ENCODE measurements around the gene KDM4D. TPM values are rescaled to one million over a fixed set of nuclear protein-coding genes. Genes with fewer than 3 reads are reported as not detected.

The KDM4D gene
- total and polyA plus RNA-seq, 9 donors = 1.0 to 1.6 (median 1.3) TPM

GRCh38 chr11:94958121-94958696 is 15.3 kb upstream of the KDM4D start:
- peaks cover 2% of the 10 kb centered on the region for H3K4me1 ChIP-seq (ENCODE audit: control insufficient read depth, insufficient read depth, low read length)
- H3K27ac ChIP-seq (ENCODE audit: low read length) = no peak overlapping the region
- peak; percentile 77 for DNase-seq
- H3K27me3 ChIP-seq (ENCODE audit: control insufficient read depth, insufficient read depth, low read length) = no peaks in the 10 kb centered on the region
- no peaks in the 10 kb centered on the region for H3K9me3 ChIP-seq (replicated peaks; ENCODE audit: control insufficient read depth, low read depth, low read length)
- H3K4me3 ChIP-seq (ENCODE audit: low read length) = no peak overlapping the region
- no CpG with 5 or more reads among the region's 2 CpGs for WGBS (ENCODE audit: insufficient coverage)
- peaks cover 23% of the 10 kb centered on the region for H3K36me3 ChIP-seq (ENCODE audit: control insufficient read depth, insufficient read depth, low read length)

- Histone ChIP-seq H3K4me3 (ENCODE audit: low read length) (no peak overlapping the region), H3K9me3 (replicated peaks; ENCODE audit: control insufficient read depth, low read depth, low read length) (no peaks in the 10 kb centered on the region), H3K27me3 (ENCODE audit: control insufficient read depth, insufficient read depth, low read length) (no peaks in the 10 kb centered on the region), H3K4me1 (ENCODE audit: control insufficient read depth, insufficient read depth, low read length) (peaks cover 2% of the 10 kb centered on the region), H3K27ac (ENCODE audit: low read length) (no peak overlapping the region), H3K36me3 (ENCODE audit: control insufficient read depth, insufficient read depth, low read length) (peaks cover 25% of the 10 kb centered on the region)
- WGBS (ENCODE audit: insufficient coverage) = 100% methylated on average over 1 of the region's 2 CpGs
- no peak for DNase-seq
Observed at GRCh38 chr11:94959179-94959578, 14.3 kb upstream of the KDM4D start.

- no peaks in the 10 kb centered on the region for H3K27me3 ChIP-seq (ENCODE audit: control insufficient read depth, insufficient read depth, low read length)
- no peak for DNase-seq
- H3K4me3 ChIP-seq (ENCODE audit: low read length) = no peak overlapping the region
- H3K4me1 ChIP-seq (ENCODE audit: control insufficient read depth, insufficient read depth, low read length) = peaks cover 2% of the 10 kb centered on the region
- WGBS (ENCODE audit: insufficient coverage) = no CpG with 5 or more reads among the region's 2 CpGs
- H3K36me3 ChIP-seq (ENCODE audit: control insufficient read depth, insufficient read depth, low read length) = peaks cover 38% of the 10 kb centered on the region
- no peak overlapping the region for H3K27ac ChIP-seq (ENCODE audit: low read length)
- no peaks in the 10 kb centered on the region for H3K9me3 ChIP-seq (replicated peaks; ENCODE audit: control insufficient read depth, low read depth, low read length)
Observed at GRCh38 chr11:94960488-94960887, 13.0 kb upstream of the KDM4D start.

GRCh38 chr11:94961255-94961654 is 12.3 kb upstream of the KDM4D start:
- H3K4me3 ChIP-seq (ENCODE audit: low read length) = no peak overlapping the region
- no peak overlapping the region for H3K27ac ChIP-seq (ENCODE audit: low read length)
- WGBS (ENCODE audit: insufficient coverage) = no CpG with 5 or more reads among the region's 1 CpG
- H3K36me3 ChIP-seq (ENCODE audit: control insufficient read depth, insufficient read depth, low read length) = peaks cover 45% of the 10 kb centered on the region
- DNase-seq = no peak
- H3K27me3 ChIP-seq (ENCODE audit: control insufficient read depth, insufficient read depth, low read length) = no peaks in the 10 kb centered on the region
- no peaks in the 10 kb centered on the region for H3K9me3 ChIP-seq (replicated peaks; ENCODE audit: control insufficient read depth, low read depth, low read length)
- H3K4me1 ChIP-seq (ENCODE audit: control insufficient read depth, insufficient read depth, low read length) = peaks cover 2% of the 10 kb centered on the region

- Histone ChIP-seq H3K27me3 (ENCODE audit: control insufficient read depth, insufficient read depth, low read length) (no peaks in the 10 kb centered on the region), H3K27ac (ENCODE audit: low read length) (no peak overlapping the region), H3K36me3 (ENCODE audit: control insufficient read depth, insufficient read depth, low read length) (peaks cover 47% of the 10 kb centered on the region), H3K4me1 (ENCODE audit: control insufficient read depth, insufficient read depth, low read length) (no peaks in the 10 kb centered on the region), H3K9me3 (replicated peaks; ENCODE audit: control insufficient read depth, low read depth, low read length) (no peaks in the 10 kb centered on the region), H3K4me3 (ENCODE audit: low read length) (no peak overlapping the region)
- no CpG with 5 or more reads among the region's 4 CpGs for WGBS (ENCODE audit: insufficient coverage)
- DNase-seq = no peak
Observed at GRCh38 chr11:94964934-94965333, 8.6 kb upstream of the KDM4D start.

GRCh38 chr11:94968334-94968958 is 5.1 kb upstream of the KDM4D start:
- H3K36me3 ChIP-seq (ENCODE audit: control insufficient read depth, insufficient read depth, low read length) = peaks cover 42% of the 10 kb centered on the region

GRCh38 chr11:94972700-94973098 is 810 bp upstream of the KDM4D start:
- Histone ChIP-seq H3K27ac (ENCODE audit: low read length) (no peak overlapping the region), H3K27me3 (ENCODE audit: control insufficient read depth, insufficient read depth, low read length) (no peaks in the 10 kb centered on the region), H3K4me1 (ENCODE audit: control insufficient read depth, insufficient read depth, low read length) (no peaks in the 10 kb centered on the region), H3K9me3 (replicated peaks; ENCODE audit: control insufficient read depth, low read depth, low read length) (no peaks in the 10 kb centered on the region), H3K4me3 (ENCODE audit: low read length) (peak overlapping the region; percentile 94), H3K36me3 (ENCODE audit: control insufficient read depth, insufficient read depth, low read length) (peaks cover 20% of the 10 kb centered on the region)
- DNase-seq = peak; percentile 5
- no CpG with 5 or more reads among the region's 5 CpGs for WGBS (ENCODE audit: insufficient coverage)

More at GRCh38 chr11:94968334-94968958, 5.1 kb upstream of the KDM4D start:
- no peaks in the 10 kb centered on the region for H3K4me1 ChIP-seq (ENCODE audit: control insufficient read depth, insufficient read depth, low read length)
- DNase-seq = peak; percentile 39
- no CpG with 5 or more reads among the region's 1 CpG for WGBS (ENCODE audit: insufficient coverage)
- H3K27me3 ChIP-seq (ENCODE audit: control insufficient read depth, insufficient read depth, low read length) = no peaks in the 10 kb centered on the region
- no peak overlapping the region for H3K27ac ChIP-seq (ENCODE audit: low read length)
- no peaks in the 10 kb centered on the region for H3K9me3 ChIP-seq (replicated peaks; ENCODE audit: control insufficient read depth, low read depth, low read length)
- no peak overlapping the region for H3K4me3 ChIP-seq (ENCODE audit: low read length)

- peak overlapping the region; percentile 93 for H3K27ac ChIP-seq (ENCODE audit: low read length)
- H3K4me3 ChIP-seq (ENCODE audit: low read length) = peak overlapping the region; percentile 94
- peaks cover 9% of the 10 kb centered on the region for H3K36me3 ChIP-seq (ENCODE audit: control insufficient read depth, insufficient read depth, low read length)
- no peaks in the 10 kb centered on the region for H3K9me3 ChIP-seq (replicated peaks; ENCODE audit: control insufficient read depth, low read depth, low read length)
- DNase-seq = peak; percentile 8
- no peaks in the 10 kb centered on the region for H3K27me3 ChIP-seq (ENCODE audit: control insufficient read depth, insufficient read depth, low read length)
- WGBS (ENCODE audit: insufficient coverage) = no CpG with 5 or more reads among the region's 6 CpGs
- H3K4me1 ChIP-seq (ENCODE audit: control insufficient read depth, insufficient read depth, low read length) = no peaks in the 10 kb centered on the region
Observed at GRCh38 chr11:94974178-94974577, 669 bp downstream of the KDM4D start.

- Histone ChIP-seq H3K4me1 (ENCODE audit: control insufficient read depth, insufficient read depth, low read length) (no peaks in the 10 kb centered on the region), H3K27me3 (ENCODE audit: control insufficient read depth, insufficient read depth, low read length) (no peaks in the 10 kb centered on the region), H3K36me3 (ENCODE audit: control insufficient read depth, insufficient read depth, low read length) (peaks cover 5% of the 10 kb centered on the region), H3K27ac (ENCODE audit: low read length) (no peak overlapping the region), H3K9me3 (replicated peaks; ENCODE audit: control insufficient read depth, low read depth, low read length) (no peaks in the 10 kb centered on the region), H3K4me3 (ENCODE audit: low read length) (no peak overlapping the region)
- DNase-seq = no peak
- WGBS (ENCODE audit: insufficient coverage) = no CpG with 5 or more reads among the region's 1 CpG
Observed at GRCh38 chr11:94975599-94975998, 2.1 kb downstream of the KDM4D start.

DNA sequence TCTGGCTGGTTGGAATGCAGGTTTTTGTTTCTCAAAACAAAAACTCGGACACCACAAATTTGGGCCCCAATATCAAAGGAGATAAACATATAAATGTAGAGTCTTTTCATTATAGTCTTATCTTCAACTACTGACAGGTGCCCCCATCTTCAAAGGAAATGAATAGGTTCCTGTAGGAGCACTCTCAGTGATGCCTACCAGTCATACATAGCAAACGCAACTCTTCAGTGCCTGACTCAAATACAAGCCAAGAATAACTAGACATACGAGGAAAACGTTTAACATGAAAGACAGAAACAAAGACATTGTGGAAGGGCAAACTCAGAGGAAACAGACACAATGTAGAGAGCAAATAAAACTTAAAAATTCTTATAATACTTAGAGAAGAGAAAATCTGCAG is 13.9 kb downstream of the KDM4D start:
- no peak overlapping the region for H3K27ac ChIP-seq (ENCODE audit: low read length)
- no peaks in the 10 kb centered on the region for H3K4me1 ChIP-seq (ENCODE audit: control insufficient read depth, insufficient read depth, low read length)
- H3K9me3 ChIP-seq (replicated peaks; ENCODE audit: control insufficient read depth, low read depth, low read length) = no peaks in the 10 kb centered on the region
- no peak for DNase-seq
- no peak overlapping the region for H3K4me3 ChIP-seq (ENCODE audit: low read length)
- no peaks in the 10 kb centered on the region for H3K36me3 ChIP-seq (ENCODE audit: control insufficient read depth, insufficient read depth, low read length)
- no peaks in the 10 kb centered on the region for H3K27me3 ChIP-seq (ENCODE audit: control insufficient read depth, insufficient read depth, low read length)
- WGBS (ENCODE audit: insufficient coverage) = no CpG with 5 or more reads among the region's 4 CpGs

Measured in muscle of leg (tissue), 11 donors.